Loucy (cell line): ENCODE measurements around the gene BCAP31.

Source experiments
- EZH2phosphoT487 ChIP-seq: fragments of 200-600 bp; IDR thresholded peaks from 2 replicates; pipeline ENCODE4 v1.6.1; 2018; ENCODE audit warnings: antibody characterized with exemption, mild to moderate bottlenecking, moderate library complexity, borderline replicate concordance
- TF ChIP-seq, protein P1 (sequence below): fragments of 200-600 bp; sonication (generic); conservative IDR thresholded peaks from 2 replicates; pipeline ENCODE4 v1.5.1; 2014; ENCODE audit warnings: mild to moderate bottlenecking, antibody characterized with exemption, low read length

GRCh38 chrX:153736071-153736820, 12.1 kb upstream of the BCAP31 start:
- TF ChIP-seq, protein P1, sequence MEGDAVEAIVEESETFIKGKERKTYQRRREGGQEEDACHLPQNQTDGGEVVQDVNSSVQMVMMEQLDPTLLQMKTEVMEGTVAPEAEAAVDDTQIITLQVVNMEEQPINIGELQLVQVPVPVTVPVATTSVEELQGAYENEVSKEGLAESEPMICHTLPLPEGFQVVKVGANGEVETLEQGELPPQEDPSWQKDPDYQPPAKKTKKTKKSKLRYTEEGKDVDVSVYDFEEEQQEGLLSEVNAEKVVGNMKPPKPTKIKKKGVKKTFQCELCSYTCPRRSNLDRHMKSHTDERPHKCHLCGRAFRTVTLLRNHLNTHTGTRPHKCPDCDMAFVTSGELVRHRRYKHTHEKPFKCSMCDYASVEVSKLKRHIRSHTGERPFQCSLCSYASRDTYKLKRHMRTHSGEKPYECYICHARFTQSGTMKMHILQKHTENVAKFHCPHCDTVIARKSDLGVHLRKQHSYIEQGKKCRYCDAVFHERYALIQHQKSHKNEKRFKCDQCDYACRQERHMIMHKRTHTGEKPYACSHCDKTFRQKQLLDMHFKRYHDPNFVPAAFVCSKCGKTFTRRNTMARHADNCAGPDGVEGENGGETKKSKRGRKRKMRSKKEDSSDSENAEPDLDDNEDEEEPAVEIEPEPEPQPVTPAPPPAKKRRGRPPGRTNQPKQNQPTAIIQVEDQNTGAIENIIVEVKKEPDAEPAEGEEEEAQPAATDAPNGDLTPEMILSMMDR = no peak
- no peak for TF ChIP-seq EZH2phosphoT487
